Testis (tissue), 2 donors: ENCODE results near the gene CHST8.

Experiments
- CTCF ChIP-seq, 3 experiments: fragments of 450-650 bp in 2 of 3; fragments of 200-600 bp in 1 of 3; sonication (generic) in 1 of 3; IDR thresholded peaks; one replicate each; pipeline ENCODE4 v1.5.1; 2016 to 2019; ENCODE audit warnings: antibody characterized with exemption in 3 of 3, mild to moderate bottlenecking in 2 of 3, moderate library complexity in 1 of 3
- POLR2A ChIP-seq: fragments of 450-650 bp; IDR thresholded peaks from one replicate; pipeline ENCODE4 v1.6.1; 2017; ENCODE audit warnings: antibody characterized with exemption, mild to moderate bottlenecking, moderate library complexity

- TF ChIP-seq CTCF (IDR thresholded peaks at IDR 0.05) (no peak), POLR2A (no peak)
These were observed 62.3 kb downstream of the CHST8 start for GRCh38 chr19:33683881-33684537.
